Suppressor macrophage treated with lipopolysaccharide for 4 hours (primary cell): ENCODE data around the gene CLMN.
A peak's percentile ranks its signal among the peaks of the same experiment; 100 is the strongest.

Source experiments
- DNase-seq: peaks from one replicate; pipeline ENCODE4 v3.0.0-alpha.2; 2020

CLMN gene

DNA sequence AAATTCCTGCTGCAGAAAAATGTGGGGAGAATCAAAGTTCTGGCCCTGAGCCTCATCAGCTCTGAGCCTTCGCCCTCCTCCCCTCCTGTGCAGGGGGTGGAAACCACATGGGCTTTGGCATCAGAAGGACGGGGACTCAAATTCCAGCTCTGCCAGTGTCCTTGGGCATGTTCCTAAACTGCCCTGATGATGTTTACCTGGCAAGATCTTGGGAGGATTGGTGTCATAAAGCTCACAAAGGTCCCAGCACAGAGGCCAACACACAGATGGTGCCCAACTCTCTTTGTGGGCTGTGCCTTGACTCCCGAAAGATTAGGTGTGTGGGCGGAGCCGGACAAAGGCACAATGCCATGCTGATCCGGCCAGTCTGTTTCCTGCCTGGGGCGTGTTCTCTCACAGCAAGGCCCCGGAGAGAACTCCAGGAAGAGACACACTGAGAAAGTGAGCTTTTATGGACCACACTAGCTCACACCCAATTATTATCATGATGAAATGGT is 20.5 kb upstream of the CLMN start:
- no peak for DNase-seq

DNA sequence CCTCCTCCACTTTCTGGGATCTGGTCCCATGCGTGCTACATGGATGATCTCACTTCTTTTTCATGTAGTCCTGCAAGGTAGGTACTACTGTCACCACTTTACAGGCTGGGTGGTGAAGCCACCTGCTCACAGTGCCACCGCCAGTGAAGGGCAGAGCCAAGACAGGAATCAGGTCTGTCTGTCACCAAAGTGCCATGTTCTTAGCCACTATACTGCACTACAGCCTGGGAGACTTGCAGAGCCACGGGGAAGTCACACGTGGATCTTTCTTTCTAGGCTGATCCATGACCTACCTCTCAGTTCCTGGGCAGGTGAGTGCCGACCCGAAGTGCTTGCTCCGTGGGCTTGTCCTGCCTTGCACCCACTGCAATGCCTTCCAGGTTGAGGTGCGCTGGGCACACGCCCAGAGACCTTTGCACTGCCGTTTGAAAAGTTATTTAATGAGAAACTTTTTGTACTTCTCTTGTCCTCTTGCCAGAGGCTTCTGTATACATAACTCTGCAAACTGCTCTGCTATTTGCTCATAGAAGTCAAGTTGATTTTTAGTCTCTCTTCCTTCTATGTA is 19.7 kb upstream of the CLMN start:
- no peak for DNase-seq

DNA sequence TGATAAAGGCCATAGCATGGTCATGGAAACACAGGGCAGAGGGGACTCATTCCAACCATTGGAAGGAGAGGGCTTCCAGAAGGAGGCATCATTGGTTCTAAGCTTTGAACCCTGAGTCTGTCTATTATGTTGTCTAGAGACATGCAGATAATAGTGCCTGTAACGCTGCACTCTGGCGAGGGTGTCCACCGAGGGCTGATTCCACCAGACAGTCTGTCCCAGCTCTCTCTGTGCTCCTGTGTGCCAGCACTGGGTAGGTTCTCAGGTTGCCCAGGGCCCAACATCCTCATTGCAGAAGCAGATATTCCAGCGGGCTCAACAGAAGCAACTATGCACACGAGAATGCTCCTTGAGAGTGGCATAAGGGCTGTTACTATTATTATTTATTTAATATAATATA is 18.7 kb upstream of the CLMN start:
- no peak for DNase-seq

DNA sequence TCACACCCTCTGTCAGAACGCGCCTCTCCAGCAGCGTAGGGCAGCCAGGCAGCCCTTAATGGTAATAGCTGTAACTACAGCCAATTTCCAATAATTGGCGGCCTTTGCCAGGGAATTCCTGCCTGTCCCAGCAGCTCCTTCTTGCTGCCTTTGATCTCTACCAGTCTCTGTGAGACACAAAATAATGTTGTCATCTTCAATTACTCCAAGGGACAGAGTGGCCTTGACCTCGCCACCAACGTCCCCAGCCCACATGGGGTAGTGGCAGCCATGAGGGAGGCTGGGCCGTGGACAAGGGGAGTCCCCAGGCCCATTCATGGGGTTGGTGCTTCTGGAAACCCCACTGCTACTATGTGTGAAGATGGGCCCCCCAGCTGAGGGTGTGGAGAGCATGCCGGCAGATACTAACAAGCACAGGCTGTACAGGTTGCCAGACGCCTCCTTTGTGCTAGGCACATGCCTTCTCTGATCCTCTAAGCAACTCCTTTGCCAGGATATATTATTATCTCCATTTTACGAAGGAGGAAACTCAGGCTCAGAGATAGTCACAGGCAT is 17.4 kb upstream of the CLMN start:
- no peak for DNase-seq

DNA sequence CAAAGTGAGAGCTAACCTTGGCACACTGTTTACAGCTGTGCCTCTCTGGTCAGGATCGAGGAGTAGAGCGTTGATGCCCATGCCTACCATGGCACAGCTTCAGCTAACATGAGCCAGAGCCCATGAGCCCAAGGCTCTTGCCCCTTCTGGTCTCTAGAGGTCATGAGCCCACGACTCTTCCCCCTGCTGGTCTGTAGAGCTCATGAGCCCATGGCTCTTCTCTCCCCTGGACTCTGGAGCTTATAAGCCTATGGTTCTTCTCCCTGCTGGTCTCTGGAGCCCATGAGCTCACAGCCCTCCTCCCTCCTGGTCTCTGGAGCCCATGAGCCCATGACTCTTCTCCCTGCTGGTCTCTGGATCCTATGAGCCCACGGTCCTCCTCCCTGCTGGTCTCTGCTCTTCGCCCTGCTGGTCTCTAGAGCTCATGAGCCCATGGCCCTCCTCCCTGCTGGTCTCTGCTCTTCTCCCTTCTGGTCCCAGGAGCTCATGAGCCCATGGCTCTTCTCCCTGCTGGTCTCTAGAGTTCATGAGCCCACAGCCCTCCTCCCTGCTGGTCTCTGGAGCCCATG is 16.6 kb upstream of the CLMN start:
- DNase-seq, result no peak

DNA sequence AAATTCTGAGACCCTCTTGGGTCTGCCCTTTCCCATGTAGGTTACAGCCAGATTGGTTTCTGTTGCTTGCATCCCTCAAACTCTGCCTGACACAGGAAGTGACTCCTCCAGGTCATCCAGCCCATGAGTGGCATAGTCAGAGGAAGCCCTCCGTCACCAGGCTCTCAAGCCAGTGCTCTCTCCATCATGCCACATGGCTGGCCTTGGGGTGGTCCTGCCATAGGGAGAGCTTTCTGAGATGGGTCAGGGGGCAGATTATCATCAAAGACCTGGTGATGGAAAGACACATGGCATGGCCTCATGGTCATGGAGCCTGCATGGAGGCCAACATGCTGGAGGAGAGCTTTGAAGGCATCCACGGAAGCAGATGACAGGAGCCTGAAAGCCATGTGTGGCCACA is 15.4 kb upstream of the CLMN start:
- DNase-seq, result no peak

DNA sequence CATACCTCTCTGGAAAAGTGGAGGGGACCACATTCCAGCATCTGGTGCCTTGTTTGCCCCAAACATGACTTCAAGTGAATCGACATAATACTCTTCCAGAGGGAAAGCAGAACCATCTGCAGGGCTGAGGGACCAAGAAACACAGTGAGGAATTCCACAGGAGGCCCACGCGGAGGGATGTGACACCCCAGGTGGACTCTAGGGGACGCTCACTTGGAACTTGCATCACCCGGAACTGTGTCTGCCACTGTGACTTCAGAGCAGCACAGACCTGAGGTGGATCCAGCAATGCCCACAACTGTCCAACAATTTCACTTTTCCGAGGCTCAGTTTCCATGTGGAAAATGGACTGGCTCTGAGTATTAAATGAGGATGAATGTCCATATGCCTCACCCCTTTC is 14.3 kb upstream of the CLMN start:
- DNase-seq, result no peak

DNA sequence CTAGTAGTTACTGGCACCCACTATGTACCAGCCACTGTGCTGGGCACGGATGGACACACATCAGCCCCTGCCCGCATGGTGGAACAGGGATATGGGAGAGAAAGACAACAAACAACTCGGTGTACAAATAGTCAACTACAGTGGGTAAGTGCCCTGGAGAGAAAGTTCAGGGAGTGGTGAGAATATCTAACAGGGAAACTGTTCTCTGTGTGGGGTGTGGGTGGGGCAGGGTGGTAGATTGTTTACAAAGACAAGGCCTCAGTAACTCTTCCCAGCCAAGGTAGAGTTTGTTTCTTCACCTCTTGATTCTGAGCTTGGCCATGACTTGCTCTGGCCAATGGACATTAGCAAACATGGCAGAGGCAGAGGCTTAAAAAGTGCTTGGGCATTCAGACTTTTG is 12.9 kb upstream of the CLMN start:
- no peak for DNase-seq

DNA sequence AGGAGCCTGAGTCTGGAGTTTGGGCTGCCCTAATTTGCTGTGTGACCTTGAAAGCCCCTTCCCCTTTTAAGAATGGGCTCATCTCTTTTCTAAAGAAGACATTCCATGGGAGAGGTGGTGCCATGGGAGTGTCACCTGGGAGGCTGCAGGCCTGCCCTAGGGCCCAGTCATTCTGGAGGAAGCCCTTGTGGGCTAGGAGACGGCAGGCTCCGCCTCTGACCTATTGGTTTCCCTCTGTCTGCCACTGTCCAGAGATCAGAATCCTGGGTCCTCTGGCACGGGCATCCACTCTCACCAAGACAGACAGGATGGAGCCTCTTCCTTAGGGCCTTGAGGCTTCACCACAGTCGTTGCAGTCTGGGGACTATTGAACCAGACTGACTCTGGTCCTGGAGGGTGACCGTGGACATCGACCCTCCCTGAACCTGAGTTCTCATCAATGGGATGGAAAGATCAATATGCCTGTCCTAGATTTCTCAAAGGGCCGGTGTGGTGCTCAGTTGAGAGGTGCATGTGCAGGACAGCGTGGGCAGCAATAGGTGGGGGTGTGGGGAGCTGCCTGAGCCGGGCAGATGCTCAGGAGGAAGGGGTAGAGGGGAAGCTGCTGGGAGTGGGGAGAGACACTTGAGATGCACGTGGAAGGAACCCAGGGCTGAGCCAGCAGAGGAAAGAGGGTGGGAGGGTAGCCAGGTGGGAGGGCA is 12.2 kb upstream of the CLMN start:
- DNase-seq, result no peak

DNA sequence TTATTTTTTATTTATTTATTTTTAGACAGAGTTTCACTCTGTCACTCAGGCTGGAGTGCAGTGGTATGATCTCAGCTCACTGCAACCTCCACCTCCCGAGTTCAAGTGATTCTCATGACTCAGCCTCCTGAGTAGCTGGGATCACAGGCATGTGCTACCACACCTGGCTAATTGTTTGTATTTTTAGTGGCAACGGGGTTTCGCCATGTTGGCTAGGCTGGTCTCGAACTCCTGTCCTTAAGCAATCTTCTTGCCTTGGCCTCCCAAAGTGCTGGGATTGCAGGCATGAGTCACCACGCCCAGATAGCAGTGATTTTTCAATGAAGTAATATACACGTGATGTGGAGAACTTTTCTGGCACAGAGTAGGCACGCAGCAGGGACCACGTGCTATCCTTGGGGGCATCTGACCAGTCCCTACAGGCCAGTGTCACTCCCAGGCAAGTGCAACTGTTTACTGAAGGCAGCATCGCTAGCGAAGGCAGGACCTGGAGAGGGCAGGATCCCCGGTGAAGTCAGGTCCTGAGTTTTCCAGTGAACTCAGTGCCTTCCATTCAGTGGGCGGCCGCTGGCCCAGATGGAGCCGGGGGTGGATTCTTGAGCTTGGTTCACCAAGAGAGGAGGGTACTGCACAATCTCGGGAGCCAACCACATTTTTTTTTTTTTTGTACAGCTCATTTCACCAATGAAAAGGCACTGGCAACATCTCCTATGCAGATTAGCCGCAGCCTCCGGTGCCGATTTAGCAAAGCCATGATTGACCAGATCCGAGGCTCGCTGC is 11.1 kb upstream of the CLMN start:
- DNase-seq, result no peak

DNA sequence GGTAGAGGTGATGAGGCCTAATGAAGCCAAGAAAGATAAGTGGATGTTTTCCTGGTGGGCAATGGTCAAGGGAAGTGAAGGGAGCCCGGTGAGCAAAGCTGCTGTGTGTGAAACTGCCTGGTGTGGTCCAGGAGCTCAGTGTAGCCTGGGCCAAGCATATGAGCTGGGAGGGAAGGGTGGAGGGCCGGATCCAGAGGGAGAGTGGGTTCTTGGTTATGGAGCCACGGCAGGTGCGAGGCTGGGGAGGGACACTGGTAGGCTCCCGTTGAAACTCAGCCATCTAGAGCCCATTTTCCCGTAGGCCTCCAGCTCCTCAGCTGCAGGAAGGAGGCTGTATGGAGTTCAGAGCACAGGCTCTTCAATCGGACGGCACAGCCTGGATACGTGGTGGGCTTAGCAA is 10.2 kb upstream of the CLMN start:
- no peak for DNase-seq

DNA sequence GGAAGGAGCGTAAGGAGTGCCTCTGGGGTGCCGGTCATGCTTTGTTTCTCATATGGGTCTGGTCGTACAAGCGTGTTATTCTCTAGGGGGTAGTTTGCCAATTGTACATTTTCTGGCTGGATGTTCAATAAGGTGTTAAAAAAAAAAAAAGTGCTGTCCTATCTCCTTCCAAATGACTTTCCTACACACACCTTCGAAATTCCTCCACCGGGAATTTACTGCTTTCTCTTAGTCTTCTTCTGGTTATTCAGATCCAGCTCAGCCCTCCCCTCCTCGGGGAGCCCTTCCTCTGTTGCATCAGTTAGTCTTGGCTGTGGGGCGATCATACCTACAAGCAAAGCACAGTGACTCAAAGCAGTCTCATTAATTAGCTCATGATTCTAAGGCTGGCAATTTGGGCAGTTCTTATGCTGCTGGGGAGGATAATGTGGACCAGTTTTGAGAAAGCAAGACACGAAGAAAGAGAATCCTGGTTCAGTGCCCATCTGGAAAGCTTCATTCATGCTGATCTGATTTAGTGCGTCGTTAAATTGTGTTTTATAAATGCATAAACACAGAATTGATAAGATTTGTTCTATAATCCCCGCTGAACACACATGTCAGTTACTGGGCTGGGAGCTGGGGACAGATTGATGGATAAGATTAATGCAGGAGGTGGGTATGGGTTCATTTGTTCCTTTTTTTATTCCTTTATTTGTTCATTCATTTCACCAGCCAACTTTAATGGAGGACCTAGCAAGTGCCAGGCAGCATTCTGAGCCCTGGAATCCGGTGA is 9.2 kb upstream of the CLMN start:
- no peak for DNase-seq

DNA sequence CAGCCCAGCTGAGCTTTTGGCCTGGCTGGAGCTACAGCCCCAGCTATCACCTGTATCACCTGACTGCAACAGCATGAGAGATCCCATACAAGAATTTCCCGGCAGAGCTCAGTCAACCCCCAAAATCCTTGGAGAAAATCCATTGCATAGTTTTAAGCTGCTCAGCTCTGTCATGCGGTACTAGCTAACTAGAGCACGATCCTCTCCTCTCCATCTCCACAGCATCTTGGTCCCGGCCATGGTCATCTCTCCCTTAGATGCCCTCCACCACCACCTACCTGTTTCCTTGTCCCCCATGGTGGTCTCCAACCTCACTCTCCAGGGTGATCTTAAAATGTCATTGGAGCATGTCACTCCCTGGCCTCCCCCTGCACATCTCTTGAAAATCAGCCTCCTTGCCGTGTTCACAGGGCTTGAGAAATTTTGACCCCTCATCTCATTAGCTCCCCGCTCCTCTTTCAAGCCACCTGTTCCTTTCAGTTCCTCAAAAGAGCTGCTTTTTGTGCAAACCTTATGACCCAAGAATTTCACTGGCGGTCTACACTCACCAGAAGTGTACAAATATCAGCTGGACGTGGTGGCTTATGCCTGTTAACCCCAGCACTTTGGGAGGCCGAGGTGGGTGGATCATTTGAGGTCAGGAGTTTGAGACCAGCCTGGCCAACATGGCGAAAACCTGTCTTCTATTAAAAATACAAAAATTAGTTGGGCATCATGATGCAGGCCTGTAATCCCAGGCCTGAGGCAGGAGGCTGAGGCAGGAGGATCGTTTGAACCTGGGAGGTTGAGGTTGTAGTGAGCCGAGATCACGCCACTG is 8.1 kb upstream of the CLMN start:
- DNase-seq, result no peak

DNA sequence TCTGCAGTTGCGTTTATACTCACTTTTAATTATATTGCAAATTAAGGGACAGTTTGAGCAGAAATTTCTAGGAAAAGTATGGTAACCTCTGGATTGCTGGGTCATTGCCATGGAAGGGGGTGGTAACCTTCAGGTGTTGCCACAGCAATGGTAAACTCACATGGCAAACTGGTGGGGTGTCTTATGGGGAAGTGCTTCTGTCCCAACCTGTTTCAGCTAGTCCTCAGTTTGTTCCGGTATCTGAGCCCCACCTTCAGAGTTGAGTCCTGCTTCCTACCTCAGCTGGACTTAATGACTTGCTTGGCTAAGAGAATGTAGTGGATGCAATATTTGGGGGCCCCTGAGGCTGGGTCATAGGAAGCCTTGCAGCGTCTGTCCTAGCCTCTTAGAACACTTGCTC is 7.3 kb upstream of the CLMN start:
- DNase-seq, result no peak

DNA sequence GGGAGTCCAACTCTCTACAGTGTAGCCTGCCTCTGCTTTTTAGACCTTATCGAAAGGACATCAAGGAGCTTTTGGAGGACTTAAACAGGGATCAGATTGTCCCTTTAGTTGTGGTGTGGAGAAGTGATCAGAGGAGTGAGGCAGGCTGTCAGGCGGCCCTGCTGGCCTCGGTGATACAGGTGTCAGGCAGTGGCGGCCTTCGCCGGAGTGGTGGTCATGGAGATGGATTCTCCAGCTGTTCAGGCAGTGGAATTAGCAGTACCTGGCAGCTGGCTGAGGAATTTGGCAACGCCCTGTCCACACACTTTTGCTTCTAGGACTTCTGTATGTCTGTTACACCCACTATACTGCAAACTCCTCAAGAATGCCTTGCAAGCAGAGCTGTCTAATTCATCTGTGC is 4.2 kb upstream of the CLMN start:
- no peak for DNase-seq

DNA sequence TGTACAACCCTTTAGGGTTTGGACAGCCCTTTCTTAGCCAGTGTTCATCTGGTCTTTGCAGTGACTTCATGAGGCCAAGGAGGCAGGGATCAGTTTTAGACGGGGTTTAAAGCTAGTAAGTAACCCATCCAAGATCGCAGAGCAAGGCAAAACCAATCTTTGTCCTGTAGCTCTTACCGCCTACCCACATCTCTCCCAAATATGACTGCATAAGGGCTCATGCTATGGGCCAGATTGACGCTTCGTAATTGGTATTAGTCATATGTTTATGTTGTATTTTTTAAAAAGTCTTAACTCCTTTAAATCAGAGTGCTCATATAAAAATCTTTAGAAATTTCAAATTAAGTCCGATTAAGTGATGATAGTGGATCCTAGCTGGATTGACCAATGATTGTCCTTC is 3.7 kb upstream of the CLMN start:
- DNase-seq, result no peak

DNA sequence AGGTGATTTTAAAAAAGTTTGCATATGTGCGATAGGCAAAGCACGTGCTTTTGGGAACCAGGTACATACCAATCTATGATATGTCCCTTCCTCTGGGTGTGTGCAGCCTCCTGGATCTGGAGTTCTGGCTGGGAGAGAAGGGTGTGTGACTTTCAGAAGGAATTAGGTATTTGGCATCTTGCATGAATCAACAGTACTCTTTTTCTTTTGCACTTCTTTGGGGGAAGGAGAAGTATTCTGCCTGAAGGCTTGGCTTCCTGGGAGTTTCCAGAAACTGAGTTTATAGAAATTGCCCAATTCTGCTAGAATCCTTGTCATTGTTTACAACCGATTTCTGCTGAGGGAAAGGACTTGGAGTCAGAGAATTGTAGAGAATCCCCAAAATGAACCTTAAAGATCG is 2.9 kb upstream of the CLMN start:
- peak; percentile 78 for DNase-seq

DNA sequence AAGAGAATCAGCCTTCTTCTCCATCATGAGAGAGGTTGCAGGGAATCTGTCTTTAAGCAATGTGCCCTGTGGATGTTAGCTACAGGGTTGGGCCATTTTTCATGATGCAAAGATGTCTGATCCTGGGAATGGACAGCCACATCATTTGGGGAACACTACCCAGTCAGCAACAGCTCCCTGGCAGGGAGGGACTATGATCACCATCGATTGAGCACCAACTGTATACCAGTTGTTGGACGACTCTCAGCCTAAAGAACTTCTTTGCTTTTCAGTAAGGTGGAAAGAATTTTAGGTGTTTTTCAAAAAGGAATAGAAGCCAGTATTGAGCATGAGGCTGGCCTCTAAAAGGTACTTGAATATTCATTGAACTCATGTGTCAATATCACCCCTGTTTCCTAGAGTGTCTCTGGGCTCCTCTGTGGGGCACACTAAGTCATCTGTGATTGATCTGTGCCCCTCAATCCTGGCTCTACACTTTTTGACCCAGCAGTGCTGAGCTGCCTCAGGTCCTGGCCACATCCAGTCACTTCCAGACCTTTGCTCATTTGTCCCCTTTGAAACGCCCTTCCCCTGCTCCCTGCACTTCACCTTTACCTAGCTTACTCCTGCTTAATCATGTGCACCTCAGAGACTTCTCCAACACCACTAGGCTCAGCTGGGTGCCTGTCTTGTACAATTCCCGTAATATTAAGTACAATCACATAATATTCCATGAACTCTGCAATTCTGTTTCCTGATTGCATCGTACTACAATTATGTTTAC is 2.2 kb upstream of the CLMN start:
- DNase-seq, result no peak

DNA sequence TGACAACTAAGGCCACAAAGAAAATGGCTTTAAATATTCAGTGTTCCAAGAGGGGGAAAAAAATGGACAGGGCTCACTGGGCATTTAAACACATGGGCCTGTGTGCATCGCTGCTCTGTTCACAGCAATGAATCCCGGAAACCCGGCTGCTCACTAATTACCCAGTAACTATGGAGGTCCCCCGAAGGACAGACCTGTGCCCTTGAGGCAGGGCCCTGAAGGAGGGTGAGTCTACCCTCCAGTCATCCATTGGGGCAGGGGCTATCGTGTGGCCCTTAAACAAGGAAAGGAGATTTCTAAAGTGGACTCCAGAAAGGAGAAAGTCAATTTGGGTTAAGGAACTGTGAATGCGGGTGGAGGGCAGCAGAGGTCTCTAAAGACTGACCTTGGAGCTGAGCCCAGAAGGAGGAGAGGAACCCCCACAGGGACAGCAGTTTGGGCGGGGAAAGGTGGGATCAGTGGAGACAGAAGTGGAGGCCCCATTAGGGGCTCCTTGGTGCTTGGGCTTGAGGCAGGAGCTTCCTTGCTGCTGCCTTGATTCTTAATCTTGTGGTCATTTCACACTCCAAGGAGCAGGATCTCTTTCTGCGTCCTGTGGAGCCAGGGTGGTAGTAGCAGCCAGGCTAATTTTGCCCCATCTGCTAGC is 1.4 kb upstream of the CLMN start:
- DNase-seq, result no peak

DNA sequence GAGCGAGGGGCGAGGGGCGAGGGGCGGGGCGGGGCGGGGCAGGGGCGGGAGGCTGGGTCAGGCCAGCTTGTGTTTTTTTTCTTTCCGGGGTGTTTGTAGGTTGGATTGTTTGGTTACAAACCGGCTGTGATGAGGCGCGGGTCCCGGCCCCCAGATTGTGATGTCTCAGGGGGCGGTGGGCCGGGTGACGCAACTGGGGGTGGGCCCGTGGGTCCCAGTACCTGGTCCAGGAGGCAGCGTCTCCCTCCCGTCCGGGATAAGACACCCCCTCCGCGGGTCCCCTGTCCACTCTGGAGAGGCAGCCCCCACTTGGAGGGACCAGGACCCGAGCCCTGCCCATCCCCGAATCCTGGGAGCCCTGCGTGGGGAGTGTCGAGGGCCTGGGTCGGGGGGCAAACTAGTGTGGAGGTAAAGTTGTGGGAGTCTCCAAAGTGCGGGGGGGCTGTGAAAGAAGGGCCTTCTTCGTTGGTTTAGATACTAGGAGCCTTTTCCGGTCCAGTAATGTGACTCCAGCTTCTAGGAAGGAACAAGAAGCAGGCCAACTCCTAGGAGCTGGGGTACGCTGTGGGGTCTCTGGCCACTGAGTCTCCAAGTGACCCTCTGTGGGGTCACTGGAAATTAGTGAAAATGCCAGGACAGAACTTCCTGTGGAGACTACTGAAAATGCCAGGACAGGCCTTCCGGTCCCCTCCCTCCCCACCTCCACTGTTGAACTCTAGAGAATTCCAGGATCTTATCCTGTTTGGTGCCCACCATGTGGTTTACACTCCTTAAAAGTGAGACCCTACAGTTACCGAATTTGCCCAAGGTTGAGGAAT is 579 bp upstream of the CLMN start:
- DNase-seq, result no peak
